Stomach (tissue), 4 donors: ENCODE measurements around the gene OCA2.
A peak's percentile ranks its signal among the peaks of the same experiment; 100 is the strongest.

Experiments
- CTCF ChIP-seq, 7 experiments: fragments of 450-650 bp in 4 of 7; fragments of 200-600 bp in 3 of 7; sonication (generic) in 3 of 7; IDR thresholded peaks; one replicate each; pipeline ENCODE4 v1.5.1; 2016 to 2019; ENCODE audit warnings: antibody characterized with exemption in 7 of 7, control low read depth in 2 of 7, mild to moderate bottlenecking in 1 of 7
- POLR2A ChIP-seq, 4 donors: fragments of 450-650 bp; IDR thresholded peaks; one replicate each; pipeline ENCODE4 v1.6.1; 2016; ENCODE audit warnings: antibody characterized with exemption in 4 of 4, control low read depth in 2 of 4, mild to moderate bottlenecking in 1 of 4, moderate library complexity in 1 of 4
- POLR2AphosphoS5 ChIP-seq, 3 donors: sonication (generic); formaldehyde crosslinking; IDR thresholded peaks; one replicate each; pipeline ENCODE4 v1.6.1; 2016; ENCODE audit warnings: antibody characterized with exemption in 3 of 3

GRCh38 chr15:28094732-28095521 is 4.2 kb downstream of the OCA2 start:
- no peak for TF ChIP-seq CTCF (IDR thresholded peaks at IDR 0.05)
- peak in 2 of 3 donors; percentile 66 to 75 for TF ChIP-seq POLR2AphosphoS5 (IDR thresholded peaks at IDR 0.05)
- TF ChIP-seq POLR2A (IDR thresholded peaks at IDR 0.05), result no peak
